ENCODE measurements around the gene EEF1AKMT2.
"Not testable (repeated sequence)": the region's sequence is repeated elsewhere in the genome, so short reads cannot be mapped to it uniquely, and the experiment has no call there.

EEF1AKMT2 gene

DNA sequence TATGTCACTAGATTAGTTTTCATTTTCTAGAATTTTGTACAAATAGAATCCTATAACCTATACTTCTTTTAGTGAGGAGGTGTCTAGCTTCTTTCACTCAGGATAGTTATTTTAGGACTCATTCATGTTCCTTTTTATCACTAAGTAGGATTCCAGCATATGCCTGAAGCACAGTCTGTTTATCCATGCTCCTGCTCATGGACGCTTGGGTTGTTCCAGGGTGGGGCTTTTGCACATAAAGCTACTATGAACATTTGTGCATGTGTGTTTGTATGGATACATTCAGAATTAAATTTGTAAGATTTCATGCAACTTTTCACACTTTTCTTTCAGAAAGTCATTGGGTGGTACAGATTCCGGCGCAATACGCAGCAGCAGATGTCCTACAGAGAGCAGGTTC, 34.6 kb upstream of the EEF1AKMT2 start:
- H3K4me3 ChIP-seq (ENCODE audit: low read length), result no peak overlapping the region
- DNase-seq (ENCODE audit: low read depth), result no peak
- TF ChIP-seq, protein P1, sequence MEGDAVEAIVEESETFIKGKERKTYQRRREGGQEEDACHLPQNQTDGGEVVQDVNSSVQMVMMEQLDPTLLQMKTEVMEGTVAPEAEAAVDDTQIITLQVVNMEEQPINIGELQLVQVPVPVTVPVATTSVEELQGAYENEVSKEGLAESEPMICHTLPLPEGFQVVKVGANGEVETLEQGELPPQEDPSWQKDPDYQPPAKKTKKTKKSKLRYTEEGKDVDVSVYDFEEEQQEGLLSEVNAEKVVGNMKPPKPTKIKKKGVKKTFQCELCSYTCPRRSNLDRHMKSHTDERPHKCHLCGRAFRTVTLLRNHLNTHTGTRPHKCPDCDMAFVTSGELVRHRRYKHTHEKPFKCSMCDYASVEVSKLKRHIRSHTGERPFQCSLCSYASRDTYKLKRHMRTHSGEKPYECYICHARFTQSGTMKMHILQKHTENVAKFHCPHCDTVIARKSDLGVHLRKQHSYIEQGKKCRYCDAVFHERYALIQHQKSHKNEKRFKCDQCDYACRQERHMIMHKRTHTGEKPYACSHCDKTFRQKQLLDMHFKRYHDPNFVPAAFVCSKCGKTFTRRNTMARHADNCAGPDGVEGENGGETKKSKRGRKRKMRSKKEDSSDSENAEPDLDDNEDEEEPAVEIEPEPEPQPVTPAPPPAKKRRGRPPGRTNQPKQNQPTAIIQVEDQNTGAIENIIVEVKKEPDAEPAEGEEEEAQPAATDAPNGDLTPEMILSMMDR (IDR thresholded peaks at IDR 0.05; ENCODE audit: insufficient read depth, low read depth, low read length, missing control alignments), result no peak

DNA sequence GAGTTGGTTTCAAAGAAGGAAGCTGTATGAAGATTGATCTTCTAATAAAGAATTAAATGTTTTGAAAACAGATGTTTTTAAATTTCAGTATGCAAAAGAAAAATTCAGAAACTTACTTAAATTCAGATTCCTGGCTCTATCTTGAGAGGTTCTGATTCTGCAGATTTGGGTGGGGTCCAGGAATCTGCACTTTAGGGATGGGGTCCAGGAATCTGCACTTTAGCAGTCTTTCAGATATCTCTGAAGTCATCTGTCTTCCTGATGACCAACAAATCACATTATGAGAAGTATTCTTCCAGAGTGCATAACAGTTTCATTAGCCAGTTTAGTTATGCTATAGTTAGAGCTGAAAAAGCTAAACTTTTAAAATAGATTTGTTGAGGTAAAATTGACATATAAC, 34.0 kb upstream of the EEF1AKMT2 start:
- TF ChIP-seq, protein P1 (IDR thresholded peaks at IDR 0.05; ENCODE audit: insufficient read depth, low read depth, low read length, missing control alignments), result no peak
- H3K4me3 ChIP-seq (ENCODE audit: low read length), result no peak overlapping the region

DNA sequence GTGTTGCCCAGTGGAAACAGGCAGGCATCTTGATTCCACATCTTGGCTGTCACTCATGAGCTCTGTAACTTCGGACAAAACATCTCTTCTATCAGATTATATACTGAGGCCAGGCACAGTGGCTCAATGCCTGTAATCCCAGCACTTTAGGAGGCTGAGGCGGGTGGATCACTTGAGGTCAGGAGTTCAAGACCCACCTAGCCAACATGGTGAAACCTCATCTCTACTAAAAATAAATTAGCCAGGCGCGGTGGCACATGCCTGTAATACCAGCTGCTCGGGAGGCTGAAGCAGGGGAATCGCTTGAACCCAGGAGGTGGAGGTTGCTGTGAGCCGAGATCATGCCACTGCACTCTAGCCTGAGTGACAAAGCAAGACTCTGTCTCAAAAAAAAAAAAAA, 33.2 kb upstream of the EEF1AKMT2 start:
- DNase-seq (ENCODE audit: low read depth); H3K4me3 ChIP-seq (ENCODE audit: low read length): not testable (repeated sequence)

More for the DNA sequence above, 34.0 kb upstream of the EEF1AKMT2 start:
- no peak for DNase-seq (ENCODE audit: low read depth)

DNA sequence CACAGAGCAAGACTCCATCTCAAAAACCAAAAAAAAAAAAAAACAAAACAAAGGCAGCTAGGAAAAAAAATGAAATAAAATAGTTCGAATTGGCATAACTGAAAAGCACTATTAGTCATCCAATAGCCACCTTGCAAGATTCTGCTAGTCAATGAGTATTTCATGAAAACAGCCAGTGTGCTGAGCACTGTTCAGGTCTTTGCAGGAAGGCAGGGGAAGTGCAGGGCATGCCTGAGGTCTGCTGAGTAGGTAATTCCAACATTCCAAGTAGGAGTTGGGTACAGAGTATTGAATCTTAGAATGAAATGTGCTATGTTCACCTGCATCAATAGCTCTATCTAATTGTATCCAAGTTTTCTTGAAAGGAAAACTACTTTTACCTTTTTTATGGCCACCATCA, 32.8 kb upstream of the EEF1AKMT2 start:
- no peak overlapping the region for H3K4me3 ChIP-seq (ENCODE audit: low read length)
- peak; percentile 32 for DNase-seq (ENCODE audit: low read depth)
- TF ChIP-seq, protein P1 (IDR thresholded peaks at IDR 0.05; ENCODE audit: insufficient read depth, low read depth, low read length, missing control alignments), result no peak

DNA sequence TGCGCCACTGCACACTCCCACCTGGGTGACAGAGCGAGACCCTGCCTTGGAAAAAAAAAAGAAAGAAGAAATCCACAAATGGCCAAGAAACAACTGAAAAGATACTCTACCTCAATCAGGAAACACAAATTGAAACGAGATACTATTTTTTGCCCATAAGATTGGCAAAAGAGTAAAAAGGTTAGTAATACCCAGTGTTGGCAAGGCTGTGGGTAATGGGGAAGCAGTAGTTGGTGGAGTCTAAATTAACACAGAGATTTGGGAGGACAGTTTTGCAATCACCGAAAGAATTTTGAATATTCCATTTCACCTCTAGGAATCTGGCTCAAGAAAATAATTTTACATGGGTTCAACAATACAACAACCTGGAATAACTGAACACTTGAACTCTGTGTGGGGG, 29.8 kb upstream of the EEF1AKMT2 start:
- no peak overlapping the region for H3K4me3 ChIP-seq (ENCODE audit: low read length)
- TF ChIP-seq, protein P1 (IDR thresholded peaks at IDR 0.05; ENCODE audit: insufficient read depth, low read depth, low read length, missing control alignments), result no peak
- no peak for DNase-seq (ENCODE audit: low read depth)

DNA sequence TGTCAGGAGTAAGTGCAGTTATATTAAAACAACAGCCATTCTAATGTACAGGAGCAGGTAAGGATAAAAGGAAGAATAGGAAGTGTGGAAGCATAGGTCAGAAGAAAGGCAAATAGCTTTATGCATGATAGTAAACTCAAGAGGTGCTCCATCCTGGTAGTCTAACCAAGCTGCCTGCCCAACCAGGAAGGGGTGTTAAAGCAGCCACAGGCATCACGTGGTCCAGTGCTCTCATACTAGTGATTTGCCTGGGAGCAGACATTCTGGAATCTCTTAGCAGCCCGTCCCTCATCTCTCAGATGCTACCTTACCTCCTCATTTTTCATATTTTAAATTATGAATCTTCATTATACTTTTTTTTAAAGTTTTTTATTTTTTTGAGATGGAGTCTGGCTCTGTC, 28.4 kb upstream of the EEF1AKMT2 start:
- no peak overlapping the region for H3K4me3 ChIP-seq (ENCODE audit: low read length)
- TF ChIP-seq, protein P1 (IDR thresholded peaks at IDR 0.05; ENCODE audit: insufficient read depth, low read depth, low read length, missing control alignments), result no peak
- no peak for DNase-seq (ENCODE audit: low read depth)

DNA sequence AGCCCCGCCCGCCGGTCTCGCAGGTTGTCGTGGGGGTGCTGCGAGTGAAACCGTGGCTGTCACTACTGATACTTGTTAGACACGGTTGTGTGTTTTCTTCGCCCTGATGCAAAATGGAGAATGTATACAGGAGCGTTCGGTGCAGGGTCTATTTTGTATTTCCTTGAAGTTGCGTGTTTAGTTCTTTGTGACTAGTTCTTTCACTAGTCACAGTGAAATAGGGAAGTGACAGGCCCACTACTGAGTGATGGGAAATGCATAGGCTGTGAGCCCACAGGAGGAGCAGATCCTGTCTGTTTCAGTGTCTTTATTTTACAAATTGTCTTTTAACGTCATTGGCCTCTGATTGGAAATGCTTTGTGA, 10.6 kb upstream of the EEF1AKMT2 start:
- DNase-seq (ENCODE audit: low read depth), result no peak
- peak overlapping the region; percentile 81 for H3K4me3 ChIP-seq (ENCODE audit: low read length)
- TF ChIP-seq, protein P1 (IDR thresholded peaks at IDR 0.05; ENCODE audit: insufficient read depth, low read depth, low read length, missing control alignments), result no peak

DNA sequence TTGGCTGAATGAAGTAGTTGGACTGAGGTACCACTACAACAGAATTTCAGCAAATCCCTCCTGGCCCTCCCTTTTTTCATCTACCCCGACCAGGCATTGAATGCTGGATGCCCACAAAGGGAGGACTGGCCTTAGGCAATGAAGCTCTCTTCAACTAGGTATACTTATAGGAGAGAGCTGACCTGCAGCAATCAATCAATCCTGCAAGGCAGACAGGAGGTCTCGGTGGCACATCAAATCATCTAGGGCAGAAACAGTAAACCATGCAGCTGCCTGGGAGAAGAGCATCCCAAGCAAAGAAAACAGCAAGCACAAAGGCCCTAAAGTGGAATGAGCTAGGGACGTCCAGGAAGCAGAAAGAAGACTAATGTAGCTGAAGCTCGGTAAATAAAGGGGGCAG, 7.5 kb upstream of the EEF1AKMT2 start:
- DNase-seq (ENCODE audit: low read depth), result no peak
- TF ChIP-seq, protein P1 (IDR thresholded peaks at IDR 0.05; ENCODE audit: insufficient read depth, low read depth, low read length, missing control alignments), result no peak
- no peak overlapping the region for H3K4me3 ChIP-seq (ENCODE audit: low read length)
